ENCODE results near the gene PTPN22.

The PTPN22 gene

DNA sequence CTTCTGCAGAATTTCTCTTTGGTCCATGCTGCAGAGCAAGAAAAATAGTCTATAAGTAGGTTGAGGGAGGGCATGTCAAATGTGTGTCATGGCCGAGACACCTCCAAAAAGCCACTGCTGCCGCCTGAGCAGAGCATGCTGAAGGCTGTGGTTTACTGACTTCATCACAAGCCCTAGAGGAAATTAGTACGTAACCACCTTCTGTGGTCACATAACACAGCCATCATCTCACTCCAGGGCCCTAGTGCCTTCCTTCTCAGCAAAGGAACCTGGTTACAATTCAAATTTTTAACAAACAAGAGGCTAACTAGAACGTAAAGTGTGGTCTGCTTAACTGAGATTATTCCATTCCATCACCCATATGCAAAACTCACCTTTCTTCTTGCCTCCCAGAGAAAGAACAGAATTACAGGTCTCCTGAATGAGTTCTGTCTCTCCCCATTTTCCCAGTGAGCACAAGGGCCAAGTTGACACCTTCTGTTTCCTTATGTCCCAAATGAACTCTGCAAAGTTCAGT lies at the start of gene PTPN22:
TSS of gene PTPN22 (minus strand) at position 116 of the 517 bp plus-strand sequence.
- DNase-seq (peak; percentile 75), ATAC-seq (peak; percentile 89)

DNA sequence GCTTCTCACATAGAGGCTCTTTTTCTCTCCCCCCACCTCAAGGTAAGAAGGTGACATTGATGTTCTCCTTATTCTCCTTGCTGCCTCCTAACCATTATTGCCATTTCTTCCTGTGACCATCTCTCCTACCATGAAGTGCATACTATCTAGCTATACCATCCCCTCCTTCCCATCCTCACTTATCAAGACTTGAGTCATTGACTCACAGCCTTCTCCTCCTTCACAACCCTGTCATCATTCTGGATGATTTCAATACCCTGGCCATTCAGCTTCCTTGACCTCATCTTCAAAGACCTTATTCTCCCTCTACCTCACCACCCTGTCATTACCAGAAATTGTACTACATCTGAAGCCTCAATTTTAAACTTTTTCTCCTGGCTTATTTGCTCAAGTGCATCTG lies 46.7 kb upstream of the PTPN22 start:
- ATAC-seq: no peak
- no peak for DNase-seq

DNA sequence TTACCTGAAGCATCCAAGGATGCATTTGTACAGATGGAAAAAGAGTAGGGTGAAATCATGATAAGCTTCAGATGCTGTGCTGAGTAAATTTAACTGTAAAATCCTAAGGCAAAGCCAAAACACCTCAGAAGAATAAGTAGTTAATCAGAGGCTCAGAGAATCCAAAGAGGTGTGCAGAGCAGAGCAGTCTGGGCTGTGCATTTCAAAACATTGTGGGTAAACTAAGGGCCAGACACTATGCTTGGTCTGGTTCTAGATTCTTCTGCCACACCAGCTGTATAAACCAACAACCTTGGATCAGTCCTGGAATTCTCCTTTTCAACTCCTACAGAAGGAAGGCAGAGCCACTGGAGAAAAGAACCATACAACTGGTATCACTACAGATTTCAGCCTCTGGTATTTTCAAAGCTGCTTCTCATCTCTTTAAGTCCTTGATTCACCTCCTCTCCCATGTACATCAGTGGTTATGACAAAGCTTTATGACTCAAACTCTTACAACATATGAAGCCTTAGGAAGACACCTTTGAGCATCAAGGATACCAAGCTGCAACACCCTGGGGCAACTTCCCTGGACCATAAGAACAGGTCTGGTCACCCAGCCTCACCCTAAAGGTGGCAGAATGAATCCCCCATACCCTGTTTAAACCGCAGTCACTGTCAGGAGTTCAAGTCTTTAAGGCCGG lies 46.0 kb upstream of the PTPN22 start:
- ATAC-seq (peak; percentile 77), DNase-seq (no peak)

DNA sequence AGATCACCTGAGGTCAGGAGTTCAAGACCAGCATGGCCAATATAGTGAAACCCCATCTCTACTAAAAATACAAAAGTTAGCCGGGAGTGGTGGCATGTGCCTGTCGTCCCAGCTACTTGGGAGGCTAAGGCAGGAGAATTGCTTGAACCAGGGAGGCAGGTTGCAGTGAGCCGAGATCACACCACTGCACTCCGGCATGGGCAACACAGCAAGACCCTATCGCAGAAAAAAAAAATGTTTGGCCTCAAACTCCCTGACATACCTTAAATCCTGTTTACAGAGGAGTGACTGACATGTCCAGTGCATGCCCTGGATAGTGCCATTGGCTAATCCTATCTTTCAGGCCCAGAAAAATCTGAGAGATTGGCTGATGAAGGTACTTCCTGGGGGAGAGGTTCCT lies 45.5 kb upstream of the PTPN22 start:
- DNase-seq (no peak), ATAC-seq (no peak)

DNA sequence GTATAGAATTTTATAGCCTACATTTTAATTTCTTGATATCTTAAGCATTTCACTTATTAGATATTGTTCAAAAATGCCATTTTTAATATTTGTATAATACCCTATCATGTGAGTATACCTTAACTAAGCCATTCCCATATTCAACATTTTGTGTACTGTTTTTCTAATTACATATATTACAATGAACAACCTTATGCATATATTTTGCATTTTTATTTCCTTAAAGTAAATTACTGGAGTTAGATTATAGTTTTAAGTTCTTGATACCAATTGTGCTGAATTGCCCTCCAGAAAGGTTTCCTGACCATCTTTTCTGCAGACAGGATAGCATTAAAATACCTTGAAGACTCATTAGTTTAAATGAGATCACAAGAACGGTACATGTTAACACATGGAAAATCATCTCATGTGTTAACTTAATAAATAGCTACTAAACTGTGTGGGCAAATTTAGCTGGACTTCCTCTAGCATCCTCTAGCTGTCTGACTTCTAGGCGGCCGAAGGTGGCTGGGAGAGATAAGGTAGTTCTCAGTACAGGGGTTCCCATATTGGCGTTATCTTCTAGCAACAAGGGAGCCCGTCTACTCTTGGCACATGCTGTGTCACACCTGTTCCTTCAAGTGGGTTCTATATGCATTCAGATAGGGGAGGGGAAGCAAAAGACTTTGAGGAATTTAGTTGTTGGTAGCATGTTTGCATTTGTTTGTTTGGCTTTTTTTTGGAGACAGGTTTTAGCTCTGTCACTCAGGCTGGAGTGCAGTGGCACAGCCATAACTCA lies 42.6 kb upstream of the PTPN22 start:
- ATAC-seq: no peak
- no peak for DNase-seq

DNA sequence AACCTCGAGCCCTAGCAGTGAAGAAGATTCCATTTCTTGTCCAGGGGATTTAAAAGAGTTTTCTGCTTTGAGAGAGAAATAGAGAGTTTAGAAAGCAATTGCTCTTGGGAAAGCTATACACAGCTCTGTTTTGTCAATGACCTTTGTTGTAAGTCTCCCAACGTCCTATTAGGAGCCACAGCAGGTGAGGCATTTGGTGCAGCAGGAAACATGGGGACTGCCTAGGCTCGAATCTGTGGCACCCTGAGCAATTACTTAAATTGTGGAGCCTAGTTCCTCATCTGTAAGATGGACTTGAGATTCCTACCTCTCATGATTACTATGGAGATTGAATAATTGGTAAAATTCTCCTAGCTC lies 41.8 kb upstream of the PTPN22 start:
- ATAC-seq: no peak
- DNase-seq: no peak

DNA sequence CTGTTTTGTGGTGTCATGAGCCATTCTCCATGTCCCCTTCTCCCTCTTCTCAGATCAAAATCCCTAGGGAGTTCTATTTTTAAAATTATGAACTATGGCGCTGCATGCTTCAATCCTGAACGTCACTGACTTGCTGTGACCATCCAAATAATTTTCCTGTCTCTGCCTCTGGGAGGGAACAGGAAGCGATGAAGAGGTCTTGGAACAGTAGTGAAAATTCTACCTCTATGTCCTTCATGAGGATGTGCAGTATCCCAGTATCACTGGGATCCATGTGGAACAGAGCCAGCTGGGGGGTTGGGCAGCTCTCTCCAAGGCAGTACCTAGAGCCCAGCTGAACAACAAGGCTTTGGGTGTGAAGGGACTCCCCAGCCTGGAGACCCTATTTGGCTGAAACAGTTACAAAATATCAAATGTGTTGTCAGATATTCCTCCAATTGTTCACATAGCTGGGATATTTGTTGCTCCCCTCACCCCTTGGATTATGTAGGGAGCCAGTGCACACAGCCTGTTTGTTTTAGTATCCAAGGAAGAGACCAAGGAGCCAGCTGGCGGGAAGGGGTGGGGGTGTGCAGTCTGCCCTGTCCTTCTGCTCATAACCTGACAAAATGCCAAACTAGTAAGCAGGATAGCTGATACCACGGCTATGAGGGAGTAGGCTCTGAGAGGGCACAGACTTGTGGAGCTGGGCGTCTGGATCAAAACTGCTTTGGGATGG lies 41.2 kb upstream of the PTPN22 start:
- DNase-seq (no peak), ATAC-seq (no peak)

DNA sequence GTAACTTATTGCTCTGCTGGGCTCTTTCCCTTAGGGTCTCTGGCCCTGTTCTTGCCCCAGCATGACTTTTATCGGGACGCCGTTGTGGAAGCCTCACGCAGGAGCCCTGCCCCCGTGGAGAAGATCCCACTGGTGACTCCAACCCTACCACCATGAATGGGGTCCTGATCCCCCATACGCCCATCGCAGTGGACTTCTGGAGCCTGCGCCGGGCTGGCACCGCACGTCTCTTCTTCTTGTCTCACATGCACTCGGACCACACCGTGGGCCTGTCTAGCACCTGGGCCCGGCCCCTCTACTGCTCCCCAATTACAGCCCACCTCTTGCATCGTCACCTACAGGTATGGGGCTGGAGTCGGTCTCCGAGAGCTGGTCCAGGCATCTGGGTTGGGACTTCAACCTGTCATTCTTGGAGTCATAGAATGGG lies 33.9 kb upstream of the PTPN22 start:
- DNase-seq (no peak), ATAC-seq (no peak)

DNA sequence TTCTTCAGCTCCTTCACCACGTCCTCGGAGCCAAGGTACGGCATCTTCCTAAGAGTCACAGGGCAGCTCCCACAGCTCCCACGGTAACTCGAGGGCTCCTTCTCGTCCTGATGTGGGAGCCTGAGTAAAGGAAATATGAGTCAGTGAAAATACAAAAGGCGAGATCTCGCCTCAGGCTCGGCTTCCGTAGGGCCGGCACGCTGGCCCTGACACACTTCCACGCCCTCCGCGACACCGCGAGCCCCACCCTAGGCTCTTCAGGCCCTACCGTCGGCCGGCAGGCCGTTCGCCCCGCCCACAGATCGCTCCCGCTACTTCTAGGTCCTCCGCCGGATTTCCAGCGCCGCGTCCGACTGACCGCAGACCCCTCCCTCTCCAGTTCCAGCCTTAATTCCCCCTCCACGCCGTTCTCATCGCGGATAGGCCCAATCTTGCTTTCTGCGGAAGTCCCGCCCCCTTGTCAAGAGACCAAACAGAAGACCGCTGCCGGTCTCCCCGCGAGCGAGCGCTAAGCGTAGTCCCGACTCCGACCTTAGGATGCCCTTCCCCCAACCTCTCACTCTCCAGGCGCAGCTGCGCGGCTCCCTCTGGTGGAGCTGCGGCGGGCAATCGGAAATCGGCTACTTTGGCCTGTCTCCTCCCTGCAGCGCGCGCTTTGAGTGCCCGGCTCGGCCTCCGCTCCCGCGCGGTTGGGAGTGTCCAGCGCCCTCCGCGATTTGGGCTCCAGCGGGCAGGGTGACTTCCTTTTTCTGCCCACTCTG lies 33.3 kb upstream of the PTPN22 start, which contains the start of the genes AP4B1 and DCLRE1B:
TSS of gene AP4B1 (minus strand) at position 126 of the 761 bp plus-strand sequence. CDS start at position 44, 82 bp downstream.
TSS of gene DCLRE1B (plus strand) at position 653 of the 761 bp plus-strand sequence. CDS start 261 bp downstream, outside the sequence.
- ATAC-seq (peak; percentile 94), DNase-seq (peak; percentile 98)

DNA sequence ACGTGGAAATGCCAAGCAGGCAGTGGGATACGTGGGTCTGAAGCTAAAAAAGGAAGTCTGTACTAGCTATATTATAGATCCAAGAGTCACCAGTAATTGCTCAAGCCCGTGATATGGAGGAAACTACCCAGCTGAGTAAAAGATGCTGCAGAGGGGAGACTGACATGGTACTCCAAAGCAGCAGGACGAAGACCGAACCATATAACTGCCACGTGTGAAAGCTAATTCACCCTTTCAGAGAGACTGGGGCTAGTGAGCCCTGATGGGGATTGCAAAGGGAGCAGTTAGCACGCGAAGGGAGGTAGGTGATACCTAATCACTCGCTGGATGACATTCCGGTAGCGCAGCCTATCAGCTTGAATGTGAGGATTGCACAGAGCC lies 32.8 kb upstream of the PTPN22 start:
- ATAC-seq: peak; percentile 21

DNA sequence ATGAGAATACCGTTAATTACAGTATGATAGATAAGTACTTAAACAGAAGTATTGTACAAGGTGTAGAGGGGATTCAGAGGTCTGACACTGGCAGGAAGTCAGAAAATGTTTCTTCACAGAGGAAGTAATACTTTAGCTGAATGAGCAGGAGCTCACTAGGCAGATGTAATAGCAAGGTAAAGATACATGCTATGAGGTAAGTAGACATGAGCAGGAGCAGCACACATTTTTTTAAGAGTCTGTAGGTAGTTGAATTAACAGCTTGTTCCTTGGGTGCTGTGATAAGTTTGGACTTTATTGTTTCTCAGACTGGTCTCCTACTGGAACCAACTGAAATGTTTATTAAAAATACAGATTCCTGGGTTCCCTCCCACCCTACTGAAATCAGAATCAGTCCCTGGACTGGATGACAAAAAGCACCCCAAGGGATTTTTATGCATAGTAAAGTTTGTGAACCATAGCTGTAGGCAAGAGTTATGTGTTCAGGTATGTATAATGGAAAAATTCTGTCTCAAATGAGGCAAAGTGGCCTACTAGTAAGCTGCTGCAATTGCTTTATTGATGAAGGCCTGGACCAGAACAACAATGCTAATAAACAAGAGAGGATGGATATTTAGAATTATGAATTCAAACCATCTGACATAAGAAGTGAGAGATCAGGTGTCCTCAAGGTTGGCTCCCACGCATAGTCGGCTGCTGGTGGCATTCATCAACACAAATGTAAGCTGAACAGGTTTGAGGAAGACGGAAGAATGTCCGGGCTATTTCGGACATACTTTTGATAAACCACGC lies 32.2 kb upstream of the PTPN22 start:
- DNase-seq (peak; percentile 23), ATAC-seq (no peak)

More for the DNA sequence above, 32.8 kb upstream of the PTPN22 start:
- DNase-seq: no peak

DNA sequence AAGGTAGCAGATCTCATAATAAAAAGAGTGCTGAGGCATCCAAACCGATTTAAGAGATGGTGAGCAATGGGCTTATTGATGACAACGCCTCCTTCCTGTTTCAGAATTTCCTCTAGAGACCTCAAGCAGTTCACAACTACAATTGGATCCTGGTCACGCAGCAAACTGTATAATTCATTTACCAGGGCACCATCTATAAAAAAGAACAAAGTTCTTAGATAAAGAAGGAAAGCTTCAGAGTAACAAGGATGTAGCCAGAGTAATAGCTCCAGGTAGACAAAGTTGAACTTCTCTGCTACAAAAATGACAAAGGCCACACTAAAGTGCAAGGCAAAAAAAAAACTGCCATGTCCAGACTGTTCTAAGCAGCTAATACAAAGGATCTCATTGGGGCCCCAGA lies 29.7 kb upstream of the PTPN22 start:
- ATAC-seq: no peak
- no peak for DNase-seq

DNA sequence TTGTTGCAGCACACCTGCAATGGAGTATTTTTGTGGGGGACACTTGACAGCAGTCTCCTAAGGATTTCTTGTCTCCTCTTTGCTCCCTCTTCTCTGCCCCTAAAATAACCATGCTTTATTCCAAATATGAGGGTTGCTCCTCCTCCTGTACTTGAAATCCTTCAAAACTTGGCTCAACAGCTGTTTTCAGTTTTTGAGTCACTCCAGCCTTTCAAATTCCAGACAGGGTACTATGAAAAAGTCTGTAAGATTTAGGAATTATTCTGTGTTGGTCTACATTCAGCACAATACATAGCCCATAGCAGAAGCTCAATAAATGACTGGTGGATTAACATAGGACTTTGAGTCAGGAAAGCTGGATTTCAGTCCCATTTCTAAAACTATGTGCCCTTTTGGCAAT lies 27.6 kb upstream of the PTPN22 start:
- ATAC-seq: no peak
- DNase-seq: no peak

DNA sequence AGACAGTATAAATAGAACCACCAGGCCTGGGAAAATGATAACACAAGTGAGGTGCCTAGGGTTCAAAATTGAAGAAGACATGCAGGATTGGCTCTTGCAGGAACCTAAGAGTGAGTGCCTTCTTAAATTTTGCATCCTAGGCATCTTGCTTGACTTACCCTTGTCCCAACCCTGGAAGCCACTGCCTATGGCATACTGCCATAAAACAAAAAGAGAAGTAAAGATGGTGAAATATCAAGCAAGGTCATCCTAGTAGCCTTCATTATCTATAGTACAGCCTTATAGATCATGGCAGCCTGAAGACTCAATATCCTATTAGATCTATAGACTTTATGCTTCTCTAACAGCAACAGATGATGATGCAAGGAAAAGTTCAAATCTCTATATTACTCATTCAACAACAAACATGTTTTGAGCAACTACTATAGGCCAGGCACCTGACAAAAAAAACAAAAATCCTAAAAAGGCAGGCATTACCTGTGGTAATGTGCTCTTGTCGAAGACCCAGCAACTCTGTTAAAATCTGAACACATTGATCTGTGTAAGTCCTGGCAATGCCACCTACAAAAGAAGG lies 26.8 kb upstream of the PTPN22 start:
- ATAC-seq: no peak
- no peak for DNase-seq

DNA sequence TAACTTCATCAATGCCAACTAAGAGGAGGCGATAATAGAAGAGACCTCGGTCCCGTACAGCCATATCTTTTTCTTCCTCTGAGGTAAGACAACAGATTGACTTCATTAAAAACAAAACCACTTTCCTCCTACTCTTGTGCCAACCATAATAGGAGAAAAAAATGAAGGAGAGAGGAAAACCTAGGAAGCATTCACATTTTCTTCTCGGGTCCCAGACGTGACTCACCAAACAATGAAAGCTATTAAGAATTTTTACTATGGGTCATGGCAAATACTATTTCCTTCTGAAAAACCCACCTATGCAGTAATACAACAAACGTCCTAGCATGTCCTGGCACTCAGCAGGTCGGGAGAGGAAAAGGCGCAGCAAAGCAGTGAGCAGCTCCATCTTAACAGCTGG lies 24.4 kb upstream of the PTPN22 start:
- DNase-seq: no peak
- no peak for ATAC-seq

DNA sequence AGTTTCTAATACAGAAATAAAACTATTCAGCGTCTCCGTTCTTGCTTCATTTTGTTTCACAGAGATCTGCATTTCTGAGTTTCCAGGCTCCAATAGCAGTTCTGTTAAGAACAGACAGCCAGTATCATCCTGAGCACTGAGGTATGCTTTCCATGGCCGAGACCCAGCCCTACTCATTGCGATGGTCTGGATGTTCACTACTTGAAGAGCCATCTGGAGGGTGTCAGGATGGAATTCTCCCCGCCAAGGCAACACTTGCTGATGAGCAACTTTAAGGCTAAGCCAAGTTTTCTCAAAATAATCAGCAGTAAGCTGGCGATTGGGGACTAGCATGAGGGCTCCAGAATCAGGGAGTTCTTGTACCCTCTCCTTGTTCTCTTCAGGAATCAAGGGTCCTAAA lies 23.6 kb upstream of the PTPN22 start:
- DNase-seq (no peak), ATAC-seq (no peak)

DNA sequence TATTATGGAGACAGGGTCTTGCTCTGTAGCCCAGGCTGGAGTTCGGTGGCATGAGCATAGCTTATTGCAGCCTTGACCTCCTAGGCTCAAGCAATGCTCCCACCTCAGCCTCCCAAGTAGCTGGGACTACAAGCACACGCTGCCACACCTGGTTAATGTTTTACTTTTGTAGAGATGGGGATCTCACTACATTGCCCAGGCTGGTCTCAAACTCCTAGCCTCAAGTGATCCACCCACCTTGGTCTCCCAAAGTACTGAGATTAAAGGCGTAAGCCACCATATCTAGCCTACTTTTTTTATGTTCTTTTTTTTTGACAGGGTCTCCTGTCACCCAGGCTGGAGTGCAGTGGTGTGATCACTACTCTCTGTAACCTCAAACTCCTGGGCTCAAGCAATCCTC lies 21.8 kb upstream of the PTPN22 start:
- ATAC-seq (no peak), DNase-seq (no peak)

DNA sequence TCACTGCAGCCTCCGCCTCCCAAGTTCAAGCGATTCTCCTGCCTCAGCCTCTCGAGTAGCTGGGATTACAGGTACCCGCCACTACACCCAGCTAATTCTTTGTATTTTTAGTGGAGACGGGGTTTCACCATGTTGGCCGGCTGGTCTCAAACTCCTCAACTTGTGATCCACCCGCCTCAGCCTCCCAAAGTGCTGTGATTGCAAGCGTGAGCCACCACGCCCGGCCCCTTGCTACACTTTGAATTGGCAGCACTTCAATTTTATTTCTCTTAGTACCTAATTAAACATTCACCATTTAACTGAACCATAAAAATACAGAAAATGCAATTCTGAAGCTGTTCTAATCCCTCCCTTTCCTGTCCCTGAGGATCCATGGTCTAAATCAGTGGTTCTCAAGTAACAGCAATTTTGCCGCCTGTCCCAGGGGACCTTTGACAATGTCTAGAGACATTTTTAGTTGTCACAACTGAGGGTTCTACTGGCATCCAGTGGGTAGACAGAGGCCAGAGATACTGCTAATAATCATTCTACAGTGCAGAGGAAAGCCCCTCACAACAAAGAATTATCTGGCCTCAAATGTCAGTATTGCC lies 20.2 kb upstream of the PTPN22 start:
- DNase-seq: no peak

DNA sequence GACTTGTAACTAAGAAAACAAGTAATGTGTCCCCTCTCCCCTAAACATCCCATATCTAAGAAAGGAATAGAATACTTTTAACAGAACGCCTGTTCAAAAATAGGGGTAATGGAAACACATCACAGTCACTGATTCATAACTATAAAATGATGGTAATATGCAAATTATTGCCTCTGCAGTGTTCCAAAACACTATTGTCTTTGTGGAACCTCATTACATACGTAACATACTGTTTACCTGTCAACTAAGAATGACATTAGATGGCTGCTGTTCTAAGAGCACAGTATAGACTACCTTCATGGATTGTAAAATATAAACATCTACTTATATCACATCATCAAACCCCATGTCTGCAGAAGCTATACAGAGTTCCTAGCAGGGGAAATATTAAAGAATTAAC lies 19.3 kb upstream of the PTPN22 start:
- ATAC-seq (peak; percentile 23), DNase-seq (no peak)

More for the DNA sequence above, 20.2 kb upstream of the PTPN22 start:
- ATAC-seq: no peak
